Endothelial cell of umbilical vein (primary cell): Measurements from ENCODE around the gene D2HGDH.

ENCODE experiments used
- CTCF ChIP-seq, 2 donors: IDR thresholded peaks; 1 replicate in 1 of 2; 2 replicates in 1 of 2; pipeline ENCODE4 v1.5.1; 2011; ENCODE audit warnings: low read length in 2 of 2, mild to moderate bottlenecking in 2 of 2, moderate library complexity in 2 of 2, control low read depth in 1 of 2, inconsistent platforms in 1 of 2, low read depth in 1 of 2; ENCODE audit not compliant: insufficient read depth in 1 of 2; ENCODE audit errors: extremely low read depth in 1 of 2
- EZH2 ChIP-seq: IDR thresholded peaks from 2 replicates; pipeline ENCODE4 v1.6.1; 2012; ENCODE audit warnings: borderline replicate concordance, low read depth, mild to moderate bottlenecking, moderate library complexity, low read length, inconsistent platforms; ENCODE audit not compliant: severe bottlenecking
- JUN ChIP-seq: IDR thresholded peaks from 2 replicates; pipeline ENCODE4 v1.6.1; 2011; ENCODE audit warnings: borderline replicate concordance, low read depth; ENCODE audit not compliant: insufficient read length, insufficient read depth
- MYC ChIP-seq: IDR thresholded peaks from one replicate; pipeline ENCODE4 v1.6.1; 2011; ENCODE audit warnings: mild to moderate bottlenecking, low read depth, low read length
- POLR2A ChIP-seq: IDR thresholded peaks from 2 replicates; pipeline ENCODE4 v1.6.1; 2012; ENCODE audit warnings: low read depth, mild to moderate bottlenecking, control low read depth, low read length
- POLR2AphosphoS5 ChIP-seq: IDR thresholded peaks from 2 replicates; pipeline ENCODE4 v1.6.1; 2012; ENCODE audit warnings: low read depth, mild to moderate bottlenecking, control low read depth, low read length, moderate library complexity; ENCODE audit not compliant: insufficient read depth

GRCh38 chr2:241764275-241765241 lies 30.1 kb downstream of the D2HGDH start:
- TF ChIP-seq CTCF (IDR thresholded peaks at IDR 0.05; ENCODE audit: extremely low read depth in 1 of 2, insufficient read depth in 1 of 2, low read depth in 1 of 2, low read length in 2 of 2) (no peak), POLR2A (no peak), POLR2AphosphoS5 (no peak), EZH2 (no peak), JUN (no peak), MYC (no peak)
